Neural progenitor cell (in vitro differentiated cells): ENCODE results near the gene NAT8L. TPM values are rescaled to one million over a fixed set of nuclear protein-coding genes. Genes with fewer than 3 reads are reported as not detected.

Experiments
- DNase-seq: peaks from one replicate; pipeline ENCODE4 v3.0.0-alpha.2; 2016; ENCODE audit warnings: low spot score
- H2AFZ ChIP-seq: fragments of 200-600 bp; sonication (generic); replicated peaks from 2 replicates; pipeline ENCODE4 v1.6.1; 2016; ENCODE audit warnings: antibody characterized with exemption
- H3F3A ChIP-seq: fragments of 200-600 bp; sonication (generic); 2 replicates; pipeline ENCODE4 v1.6.1; 2016; ENCODE audit warnings: antibody characterized with exemption, low read depth
- H3K27ac ChIP-seq: fragments of 200-600 bp; sonication (generic); 2 replicates; pipeline ENCODE4 v1.5.1; 2016; ENCODE audit warnings: mild to moderate bottlenecking
- H3K27me3 ChIP-seq: fragments of 200-600 bp; sonication (generic); 2 replicates; pipeline ENCODE4 v1.6.1; 2016; ENCODE audit warnings: mild to moderate bottlenecking, moderate library complexity
- H3K36me3 ChIP-seq: fragments of 200-600 bp; sonication (generic); 2 replicates; pipeline ENCODE4 v1.5.1; 2016
- H3K4me1 ChIP-seq: fragments of 200-600 bp; sonication (generic); 2 replicates; pipeline ENCODE4 v1.6.1; 2016; ENCODE audit warnings: mixed run types
- H3K4me2 ChIP-seq: fragments of 200-600 bp; sonication (generic); 2 replicates; pipeline ENCODE4 v1.6.1; 2016
- H3K4me3 ChIP-seq: fragments of 200-600 bp; sonication (generic); 2 replicates; pipeline ENCODE4 v1.5.1; 2016
- H3K79me2 ChIP-seq: fragments of 200-600 bp; sonication (generic); 2 replicates; pipeline ENCODE4 v1.6.1; 2016; ENCODE audit warnings: low read depth
- H3K9ac ChIP-seq: fragments of 200-600 bp; sonication (generic); 2 replicates; pipeline ENCODE4 v1.6.1; 2016
- H3K9me3 ChIP-seq: fragments of 200-600 bp; sonication (generic); 2 replicates; pipeline ENCODE4 v1.5.1; 2016; ENCODE audit warnings: low read depth
- H4K20me1 ChIP-seq: fragments of 200-600 bp; sonication (generic); 2 replicates; pipeline ENCODE4 v1.6.1; 2016; ENCODE audit warnings: low read depth
- H3K27ac Mint-ChIP-seq: 3 replicates; pipeline ENCODE4 v1.8.0; 2021; ENCODE audit warnings: mixed read lengths
- H3K27me3 Mint-ChIP-seq: 2 replicates; pipeline ENCODE4 v1.8.0; 2022; ENCODE audit warnings: low read depth, mild to moderate bottlenecking, inconsistent platforms, moderate library complexity, mixed read lengths; ENCODE audit not compliant: insufficient read depth
- H3K36me3 Mint-ChIP-seq: 3 replicates; pipeline ENCODE4 v1.8.0; 2021; ENCODE audit warnings: mixed read lengths
- H3K4me1 Mint-ChIP-seq: 3 replicates; pipeline ENCODE4 v1.8.0; 2021; ENCODE audit warnings: mixed read lengths
- H3K4me3 Mint-ChIP-seq: 3 replicates; pipeline ENCODE4 v1.8.0; 2021; ENCODE audit warnings: mild to moderate bottlenecking, moderate library complexity, mixed read lengths
- H3K9me3 Mint-ChIP-seq: 3 replicates; pipeline ENCODE4 v1.8.0; 2020; ENCODE audit warnings: mixed read lengths
- EZH2 ChIP-seq: fragments of 200-600 bp; sonication (generic); IDR thresholded peaks from 2 replicates; pipeline ENCODE4 v1.6.1; 2017; ENCODE audit warnings: antibody characterized with exemption, mild to moderate bottlenecking, moderate library complexity
- EZH2phosphoT487 ChIP-seq: fragments of 200-600 bp; sonication (generic); IDR thresholded peaks from 2 replicates; pipeline ENCODE4 v1.6.1; 2017; ENCODE audit warnings: antibody characterized with exemption
- total RNA-seq: library from RNA; depleted of rRNA; stranded (reverse); fragments of >200 nt; gene quantifications from 2 replicates; pipeline ENCODE4 v1.2.3, GENCODE V29; 2015; ENCODE audit warnings: low replicate concordance
- TF ChIP-seq, protein P1 (sequence below): fragments of 200-600 bp; sonication (generic); IDR thresholded peaks from 2 replicates; pipeline ENCODE4 v1.5.1; 2017; ENCODE audit warnings: antibody characterized with exemption, mild to moderate bottlenecking

Gene NAT8L
- total RNA-seq, 1 donor from 2014 or later = 0.62 TPM

DNA sequence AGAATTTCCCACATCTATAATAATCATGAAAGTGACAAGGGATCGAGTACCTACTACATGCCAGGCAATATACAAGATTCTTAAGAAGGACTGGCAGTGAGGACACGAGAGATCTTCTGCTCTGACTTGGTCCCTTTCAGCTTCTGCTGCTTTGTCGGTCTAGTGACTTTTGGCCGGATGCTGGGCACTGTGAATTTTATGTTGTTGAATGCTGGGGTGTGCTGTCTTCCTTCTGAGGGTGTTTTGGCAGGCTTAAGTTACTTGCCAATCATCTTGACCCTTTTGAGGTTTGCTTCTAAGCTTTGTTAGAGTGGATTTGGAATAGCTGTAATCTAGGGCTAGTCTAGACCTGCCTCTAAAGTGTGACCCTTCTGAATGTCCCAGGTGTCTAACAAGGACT is 23.5 kb downstream of the NAT8L start:
- no peak for DNase-seq
- H3F3A ChIP-seq = no peaks in the 10 kb centered on the region
- H3K4me2 ChIP-seq = no peak overlapping the region
- Mint-ChIP-seq H3K9me3 (peaks cover 2% of the 10 kb centered on the region), H3K27me3 (peaks cover 14% of the 10 kb centered on the region), H3K27ac (peak overlapping the region; percentile 35), H3K4me1 (peaks cover 16% of the 10 kb centered on the region), H3K36me3 (no peaks in the 10 kb centered on the region), H3K4me3 (no peak overlapping the region)
- no peaks in the 10 kb centered on the region for H3K36me3 ChIP-seq
- H3K79me2 ChIP-seq = no peaks in the 10 kb centered on the region
- no peaks in the 10 kb centered on the region for H3K4me1 ChIP-seq
- no peaks in the 10 kb centered on the region for H3K9me3 ChIP-seq
- H3K27me3 ChIP-seq = no peaks in the 10 kb centered on the region
- TF ChIP-seq, protein P1, sequence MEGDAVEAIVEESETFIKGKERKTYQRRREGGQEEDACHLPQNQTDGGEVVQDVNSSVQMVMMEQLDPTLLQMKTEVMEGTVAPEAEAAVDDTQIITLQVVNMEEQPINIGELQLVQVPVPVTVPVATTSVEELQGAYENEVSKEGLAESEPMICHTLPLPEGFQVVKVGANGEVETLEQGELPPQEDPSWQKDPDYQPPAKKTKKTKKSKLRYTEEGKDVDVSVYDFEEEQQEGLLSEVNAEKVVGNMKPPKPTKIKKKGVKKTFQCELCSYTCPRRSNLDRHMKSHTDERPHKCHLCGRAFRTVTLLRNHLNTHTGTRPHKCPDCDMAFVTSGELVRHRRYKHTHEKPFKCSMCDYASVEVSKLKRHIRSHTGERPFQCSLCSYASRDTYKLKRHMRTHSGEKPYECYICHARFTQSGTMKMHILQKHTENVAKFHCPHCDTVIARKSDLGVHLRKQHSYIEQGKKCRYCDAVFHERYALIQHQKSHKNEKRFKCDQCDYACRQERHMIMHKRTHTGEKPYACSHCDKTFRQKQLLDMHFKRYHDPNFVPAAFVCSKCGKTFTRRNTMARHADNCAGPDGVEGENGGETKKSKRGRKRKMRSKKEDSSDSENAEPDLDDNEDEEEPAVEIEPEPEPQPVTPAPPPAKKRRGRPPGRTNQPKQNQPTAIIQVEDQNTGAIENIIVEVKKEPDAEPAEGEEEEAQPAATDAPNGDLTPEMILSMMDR = no peak
- TF ChIP-seq EZH2phosphoT487 (no peak), EZH2 (no peak)
- peak overlapping the region; percentile 34 for H2AFZ ChIP-seq
- no peaks in the 10 kb centered on the region for H4K20me1 ChIP-seq
- no peak overlapping the region for H3K4me3 ChIP-seq
- no peak overlapping the region for H3K27ac ChIP-seq
- no peak overlapping the region for H3K9ac ChIP-seq

DNA sequence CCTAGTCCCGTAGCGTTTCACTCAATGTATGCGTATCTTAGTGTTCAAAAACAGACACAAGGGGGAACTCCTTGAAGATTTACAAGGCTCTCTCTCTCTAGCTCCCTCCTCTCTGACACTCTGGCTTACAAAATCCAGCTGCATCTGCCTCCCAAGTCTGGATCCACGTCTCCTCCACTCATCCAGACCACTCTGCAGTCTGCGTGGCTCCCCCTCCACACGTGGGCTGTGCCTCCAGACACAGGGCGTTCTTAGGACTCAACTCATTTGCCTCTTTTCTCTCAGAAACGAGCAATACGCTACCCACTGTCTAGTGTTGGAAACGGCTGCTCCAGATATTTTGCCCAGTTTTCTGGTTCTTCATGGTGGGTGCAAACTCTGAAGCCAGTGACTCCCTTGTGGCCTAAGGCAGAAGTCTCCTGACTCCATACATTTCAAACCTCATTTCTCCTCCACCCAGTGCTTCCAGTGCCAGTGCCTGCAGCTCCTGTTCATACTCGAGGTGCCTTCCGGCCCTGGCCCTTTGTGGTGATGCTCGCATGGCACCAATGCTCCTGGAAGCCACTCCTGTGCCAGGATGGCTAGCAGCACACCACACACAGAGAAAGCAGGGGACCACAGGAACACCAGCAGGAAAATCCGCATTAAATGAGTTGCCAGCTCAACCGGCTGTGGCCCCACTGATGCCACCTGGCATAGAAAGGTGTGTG is 24.1 kb downstream of the NAT8L start:
- H4K20me1 ChIP-seq = no peaks in the 10 kb centered on the region
- no peaks in the 10 kb centered on the region for H3K36me3 ChIP-seq
- no peaks in the 10 kb centered on the region for H3K27me3 ChIP-seq
- Mint-ChIP-seq H3K27me3 (peaks cover 10% of the 10 kb centered on the region), H3K4me1 (peaks cover 14% of the 10 kb centered on the region), H3K4me3 (no peak overlapping the region), H3K27ac (peak overlapping the region; percentile 37), H3K9me3 (peaks cover 3% of the 10 kb centered on the region), H3K36me3 (no peaks in the 10 kb centered on the region)
- no peaks in the 10 kb centered on the region for H3F3A ChIP-seq
- TF ChIP-seq, protein P1 = no peak
- no peak for TF ChIP-seq EZH2phosphoT487
- TF ChIP-seq EZH2 = no peak
- H3K4me2 ChIP-seq = no peak overlapping the region
- H2AFZ ChIP-seq = peak overlapping the region; percentile 34
- no peaks in the 10 kb centered on the region for H3K79me2 ChIP-seq
- H3K27ac ChIP-seq = no peak overlapping the region
- no peaks in the 10 kb centered on the region for H3K4me1 ChIP-seq
- H3K4me3 ChIP-seq = no peak overlapping the region
- no peak for DNase-seq
- no peaks in the 10 kb centered on the region for H3K9me3 ChIP-seq
- H3K9ac ChIP-seq = no peak overlapping the region

DNA sequence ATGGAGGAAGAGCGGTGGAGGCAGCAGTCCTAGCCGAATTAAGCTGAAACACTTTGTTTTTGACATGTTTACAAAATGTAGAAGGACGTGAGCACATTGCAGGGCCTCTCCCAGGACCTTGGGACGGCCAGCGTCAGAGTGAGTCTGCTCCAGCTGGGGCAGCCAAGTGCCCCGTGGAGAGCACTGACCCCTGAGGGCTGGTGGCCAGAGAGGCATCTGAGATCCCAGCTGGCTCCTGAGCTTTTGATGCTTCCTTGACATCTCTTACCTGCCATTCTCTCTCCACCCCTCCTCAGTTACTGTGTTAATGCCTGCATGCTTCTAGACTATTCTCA is 24.7 kb downstream of the NAT8L start:
- TF ChIP-seq EZH2phosphoT487 (no peak), EZH2 (no peak)
- TF ChIP-seq, protein P1 = no peak
- no peaks in the 10 kb centered on the region for H3K9me3 ChIP-seq
- no peaks in the 10 kb centered on the region for H3K4me1 ChIP-seq
- no peak overlapping the region for H3K27ac ChIP-seq
- H3K36me3 ChIP-seq = no peaks in the 10 kb centered on the region
- no peak overlapping the region for H3K4me2 ChIP-seq
- no peak for DNase-seq
- no peaks in the 10 kb centered on the region for H4K20me1 ChIP-seq
- Mint-ChIP-seq H3K27me3 (peaks cover 6% of the 10 kb centered on the region), H3K27ac (peak overlapping the region; percentile 37), H3K4me1 (peaks cover 13% of the 10 kb centered on the region), H3K4me3 (no peak overlapping the region), H3K36me3 (no peaks in the 10 kb centered on the region), H3K9me3 (peaks cover 3% of the 10 kb centered on the region)
- H2AFZ ChIP-seq = no peak overlapping the region
- no peaks in the 10 kb centered on the region for H3F3A ChIP-seq
- H3K4me3 ChIP-seq = no peak overlapping the region
- no peak overlapping the region for H3K9ac ChIP-seq
- no peaks in the 10 kb centered on the region for H3K79me2 ChIP-seq
- no peaks in the 10 kb centered on the region for H3K27me3 ChIP-seq
